DMS53 (cell line): ENCODE results near the gene ARHGAP6.

ENCODE experiments used
- DNase-seq: peaks from one replicate; lab custom pipeline; 2025; lab: John Stamatoyannopoulos, UW

Gene ARHGAP6

DNA sequence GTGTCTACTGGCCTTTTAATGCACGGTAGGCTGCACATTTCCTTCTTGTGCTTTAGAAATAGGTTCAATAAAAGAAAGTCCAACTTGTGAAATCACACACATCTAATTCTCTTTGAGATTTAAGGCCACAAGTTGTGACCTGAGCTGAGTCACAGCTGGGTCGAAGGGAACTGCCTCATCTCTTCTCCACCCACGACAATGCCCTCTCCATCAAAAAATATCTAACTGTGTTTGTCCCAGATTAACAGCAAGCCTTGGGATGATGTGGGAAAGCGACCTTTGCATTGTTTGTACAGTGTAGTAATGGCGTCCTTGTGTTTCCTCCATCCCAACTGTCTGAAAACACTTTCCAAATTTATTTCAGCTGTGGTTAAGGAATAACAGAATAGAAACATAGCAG, 203.6 kb downstream of the ARHGAP6 start:
- DNase-seq: no peak

DNA sequence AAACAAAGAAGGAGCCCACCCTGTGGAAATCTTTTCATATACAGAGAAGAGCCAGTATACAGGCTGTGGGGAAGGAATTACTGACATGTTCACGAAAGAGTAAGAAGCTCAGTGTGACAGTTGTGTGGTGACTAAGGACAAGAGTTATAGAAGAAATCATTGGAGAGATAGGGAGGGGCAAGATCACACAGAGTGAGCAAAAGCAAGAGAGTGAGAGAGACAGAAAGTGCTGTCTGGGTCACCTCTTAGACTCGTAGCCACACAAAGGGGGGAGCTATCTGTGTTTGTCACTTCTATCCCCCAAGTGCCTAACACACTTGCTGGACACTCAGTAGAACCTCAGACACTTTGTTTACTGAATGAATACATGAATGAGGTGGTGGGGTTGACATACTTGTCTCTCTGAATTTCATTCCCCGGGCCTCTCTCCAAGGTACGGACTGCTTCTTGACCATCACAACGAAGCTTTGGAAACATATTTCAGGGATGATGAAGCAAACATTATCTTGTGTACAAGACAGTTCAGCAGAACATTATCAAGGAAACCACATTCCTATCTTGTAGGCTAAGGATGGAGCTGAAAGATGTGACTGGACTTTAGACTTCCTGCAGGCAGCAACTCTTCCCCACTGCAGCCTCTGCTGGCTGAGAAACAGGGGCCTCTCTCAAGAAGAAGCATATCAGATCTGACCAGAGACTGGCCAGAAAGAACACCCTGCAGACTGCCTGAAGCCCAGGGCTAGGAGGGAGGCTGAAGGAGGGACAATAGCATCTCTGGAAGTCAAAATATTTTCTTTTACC, 204.3 kb downstream of the ARHGAP6 start:
- DNase-seq: no peak

- DNase-seq: no peak
Measured at GRCh38 chrX:11460347-11460746, 205.4 kb downstream of the ARHGAP6 start.

- DNase-seq: no peak
Measured at GRCh38 chrX:11458170-11458569, 207.6 kb downstream of the ARHGAP6 start.

DNA sequence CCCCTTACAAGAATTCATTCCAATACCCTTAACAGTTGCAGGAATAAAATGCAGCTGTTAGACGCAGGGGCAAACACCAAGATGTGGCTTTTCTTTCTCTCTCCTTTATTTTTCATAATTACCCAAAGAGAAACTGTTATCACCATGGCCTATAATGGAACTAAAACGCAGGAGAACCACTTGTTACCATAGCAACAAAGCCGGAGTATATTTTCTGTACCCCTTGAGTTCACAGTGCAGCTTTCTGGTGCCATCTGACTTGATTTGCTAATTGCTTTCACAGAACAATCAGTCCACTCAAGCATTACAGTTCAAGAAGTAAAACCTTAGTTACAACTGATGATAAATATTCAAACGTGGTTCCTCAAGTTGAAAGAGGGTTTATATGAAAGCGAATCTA, 214.6 kb downstream of the ARHGAP6 start:
- no peak for DNase-seq

DNA sequence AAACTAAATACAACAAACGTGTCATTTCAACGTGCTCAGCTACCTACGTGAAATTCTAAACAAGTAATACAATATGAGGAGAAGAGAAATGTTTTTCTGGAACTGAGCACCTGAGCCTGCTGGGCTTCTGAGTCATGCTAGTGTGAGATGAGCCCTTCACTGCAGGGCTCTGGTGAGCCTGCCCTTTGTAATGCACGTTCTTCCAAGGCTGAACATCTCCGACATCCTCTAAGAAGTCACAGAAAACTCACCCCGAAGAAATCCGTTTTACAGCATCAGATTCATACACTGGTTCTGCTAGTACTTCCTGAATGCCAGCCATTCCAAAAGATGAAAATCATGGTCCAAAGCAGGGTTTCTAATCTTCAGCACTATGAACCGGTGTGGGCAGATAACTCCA, 215.4 kb downstream of the ARHGAP6 start:
- no peak for DNase-seq

DNA sequence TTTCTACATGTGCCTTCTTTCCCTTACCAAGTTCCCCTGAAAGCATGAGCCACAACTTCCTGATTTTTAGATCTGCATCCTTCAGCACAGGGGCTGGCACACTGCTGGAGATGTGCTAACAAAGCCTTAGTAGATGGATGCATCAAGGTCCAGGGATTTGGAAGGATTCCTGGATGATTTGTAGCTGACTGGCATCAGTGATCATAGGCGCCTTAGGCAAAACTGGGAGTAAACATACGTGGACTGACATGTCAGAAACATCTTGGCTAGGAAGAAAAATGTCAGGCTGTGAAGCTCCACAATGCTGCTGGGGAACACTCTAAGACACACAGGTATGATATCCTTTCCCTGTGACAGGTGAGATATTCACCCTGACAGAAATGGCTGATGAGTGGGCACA, 216.1 kb downstream of the ARHGAP6 start:
- DNase-seq: no peak

GRCh38 chrX:11447418-11447817, 218.3 kb downstream of the ARHGAP6 start:
- DNase-seq: no peak

DNA sequence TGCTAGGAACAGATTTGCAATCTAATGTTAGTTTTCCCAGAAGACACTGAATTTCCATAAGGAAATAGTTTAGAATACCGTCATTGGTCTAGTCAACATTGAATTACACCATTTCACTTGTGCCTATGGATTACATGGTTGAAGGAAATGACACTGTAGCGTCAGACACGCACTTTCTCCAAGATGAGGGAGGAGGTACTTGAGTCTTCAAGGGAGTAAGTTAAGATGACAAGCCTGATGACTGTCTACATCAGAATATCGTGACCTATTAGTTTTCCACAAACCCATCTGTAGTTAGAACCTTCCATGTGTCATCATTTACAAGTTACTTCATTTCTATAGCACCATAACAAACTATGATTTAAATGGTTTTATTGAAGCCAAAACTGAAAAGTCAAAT, 218.8 kb downstream of the ARHGAP6 start:
- DNase-seq: no peak

DNA sequence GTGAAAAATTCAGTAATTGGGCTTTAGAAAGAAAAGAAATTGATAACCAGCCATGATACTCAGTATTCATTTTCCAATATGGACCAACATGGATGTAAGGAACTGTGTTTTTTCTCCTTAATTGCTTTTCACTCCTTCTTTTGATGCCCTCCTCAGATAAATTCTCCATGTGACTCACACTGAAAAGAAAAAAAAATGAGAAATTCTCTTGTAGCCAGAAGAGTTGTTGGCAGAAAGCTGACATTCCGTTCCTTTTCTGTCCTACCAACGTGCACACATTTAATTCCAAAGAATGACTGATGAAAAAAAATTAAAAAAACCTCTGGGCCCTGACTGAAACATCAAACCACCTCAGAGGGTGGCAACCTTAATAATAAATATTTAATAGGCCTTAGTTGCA, 219.4 kb downstream of the ARHGAP6 start:
- DNase-seq: no peak

GRCh38 chrX:11445540-11445939, 220.2 kb downstream of the ARHGAP6 start:
- DNase-seq: no peak

- no peak for DNase-seq
Measured at GRCh38 chrX:11444052-11444451, 221.7 kb downstream of the ARHGAP6 start.

- DNase-seq: no peak
Measured at GRCh38 chrX:11439846-11440245, 225.9 kb downstream of the ARHGAP6 start.

GRCh38 chrX:11438767-11439166, 227.0 kb downstream of the ARHGAP6 start:
- no peak for DNase-seq

DNA sequence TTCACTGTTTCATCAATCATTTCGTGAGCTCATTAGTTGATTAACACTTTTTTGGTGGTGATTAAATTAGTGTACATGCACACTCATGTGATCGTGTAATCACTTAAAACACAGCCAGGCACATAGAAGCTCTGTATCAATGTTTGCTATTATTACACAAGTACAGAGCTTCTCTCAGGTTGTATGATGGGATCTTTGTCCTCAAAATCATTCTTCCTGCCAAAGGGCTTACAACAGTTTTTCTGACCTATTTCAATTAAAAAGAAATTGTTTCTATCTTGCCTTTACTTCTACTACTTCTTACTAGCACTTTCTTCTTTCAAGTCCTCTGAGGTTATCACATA, 227.4 kb downstream of the ARHGAP6 start:
- DNase-seq: no peak

- no peak for DNase-seq
Measured at GRCh38 chrX:11437642-11438379, 227.9 kb downstream of the ARHGAP6 start.

- no peak for DNase-seq
Measured at GRCh38 chrX:11435568-11435967, 230.2 kb downstream of the ARHGAP6 start.

DNA sequence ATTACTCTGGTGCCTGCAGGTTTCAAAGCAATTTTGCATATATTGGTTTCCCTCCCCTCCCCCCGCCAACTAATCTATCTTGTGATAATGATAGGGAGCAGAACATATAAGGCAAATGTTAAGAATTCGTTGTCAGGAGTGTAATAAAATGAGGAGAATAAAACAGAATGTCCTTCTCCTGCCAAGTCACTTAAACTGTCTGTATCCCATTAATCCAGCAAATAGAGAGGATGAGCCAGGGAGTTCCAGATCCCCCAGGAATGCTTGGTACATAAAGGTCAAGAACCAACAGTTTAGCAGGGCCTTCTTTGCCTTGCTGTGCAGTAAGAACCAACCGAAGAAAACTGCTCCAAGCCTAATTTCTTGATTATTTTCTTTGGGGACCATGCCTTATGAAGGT, 231.1 kb downstream of the ARHGAP6 start:
- DNase-seq: no peak

DNA sequence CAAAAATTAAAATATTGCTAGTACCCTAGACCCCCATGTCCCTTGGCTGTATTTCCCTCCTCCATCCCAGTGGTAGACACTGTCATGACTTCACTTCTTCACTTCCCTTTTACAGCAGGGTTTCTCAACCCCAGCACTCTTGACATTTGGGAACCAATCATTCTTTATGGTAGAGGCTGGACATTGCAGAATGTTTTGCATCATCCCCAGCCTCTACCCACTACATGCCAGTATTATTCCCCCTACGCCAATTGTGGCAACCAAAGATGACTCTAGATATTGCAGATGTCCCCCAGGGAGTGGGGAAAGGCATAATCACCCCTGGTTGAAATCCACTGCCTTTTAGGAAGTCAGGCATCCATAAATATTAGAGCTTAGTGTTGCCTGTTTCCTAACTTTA, 233.9 kb downstream of the ARHGAP6 start:
- DNase-seq: no peak

- no peak for DNase-seq
Measured at GRCh38 chrX:11430271-11430670, 235.4 kb downstream of the ARHGAP6 start.

DNA sequence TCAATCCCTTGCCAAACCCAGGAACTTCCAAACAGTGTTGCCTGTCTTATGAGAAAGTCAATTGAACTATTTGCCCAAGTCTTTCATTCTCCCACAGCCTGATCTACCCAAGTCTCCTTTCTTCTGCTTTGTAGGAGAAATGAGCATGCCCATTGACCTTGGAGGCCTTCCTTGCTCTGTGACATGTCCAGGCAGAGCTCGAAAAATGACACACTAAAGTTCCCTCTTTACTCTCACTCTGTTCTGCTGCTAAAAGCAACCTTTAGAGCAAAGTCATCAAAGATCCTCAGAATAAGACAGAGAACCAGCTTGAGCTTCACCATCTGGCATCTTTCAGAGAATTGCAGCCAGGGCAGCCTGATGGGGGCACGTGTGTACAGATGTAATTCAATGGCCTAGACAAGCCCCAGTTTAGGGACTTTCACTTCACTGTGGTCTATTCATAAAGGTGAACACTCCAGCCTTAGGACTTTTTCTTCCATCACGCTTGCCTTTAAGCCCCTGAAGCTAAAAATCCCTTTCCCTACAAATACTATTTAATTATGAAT, 236.1 kb downstream of the ARHGAP6 start:
- DNase-seq: no peak

DNA sequence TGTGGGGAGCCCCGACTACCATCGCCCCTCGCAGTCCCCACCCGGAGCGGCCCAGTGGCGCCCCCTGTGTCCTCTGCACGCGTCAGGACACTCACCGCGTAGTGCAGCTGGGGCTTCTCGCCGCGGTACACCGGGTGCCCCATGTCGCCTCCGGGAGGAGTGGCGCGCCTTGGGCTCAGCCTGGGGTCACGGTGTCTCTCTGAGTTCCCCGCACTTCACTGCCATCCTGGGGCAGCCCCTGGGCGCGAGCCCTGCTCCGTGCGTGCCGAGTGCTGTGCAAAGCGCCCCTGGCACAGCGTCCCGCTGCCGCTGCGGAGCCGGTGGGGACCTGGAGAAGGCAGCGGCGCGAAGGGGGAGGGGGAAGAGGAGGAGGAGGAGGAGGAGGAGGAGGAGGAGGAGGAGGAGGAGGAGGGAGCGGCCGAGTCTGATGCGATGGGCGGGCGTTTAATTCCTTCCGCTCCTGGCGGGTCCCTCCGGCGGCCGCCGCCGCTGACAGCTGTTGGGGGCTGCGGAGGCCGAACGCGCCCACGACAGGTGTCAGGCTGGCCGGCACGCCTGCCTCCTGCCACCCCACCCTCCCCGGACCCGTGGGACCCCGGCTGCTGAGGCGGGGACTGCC, 238.2 kb downstream of the ARHGAP6 start:
- no peak for DNase-seq
